GM19193 (cell line): ENCODE results near the gene TMSB15B.
"Not testable (repeated sequence)": the region's sequence is repeated elsewhere in the genome, so short reads cannot be mapped to it uniquely, and the experiment has no call there.

Experiments
- POLR2A ChIP-seq: IDR thresholded peaks from 4 replicates; pipeline ENCODE4 v1.6.1; 2011; ENCODE audit not compliant: insufficient read depth, insufficient read length; ENCODE audit errors: extremely low read depth

TMSB15B gene

DNA sequence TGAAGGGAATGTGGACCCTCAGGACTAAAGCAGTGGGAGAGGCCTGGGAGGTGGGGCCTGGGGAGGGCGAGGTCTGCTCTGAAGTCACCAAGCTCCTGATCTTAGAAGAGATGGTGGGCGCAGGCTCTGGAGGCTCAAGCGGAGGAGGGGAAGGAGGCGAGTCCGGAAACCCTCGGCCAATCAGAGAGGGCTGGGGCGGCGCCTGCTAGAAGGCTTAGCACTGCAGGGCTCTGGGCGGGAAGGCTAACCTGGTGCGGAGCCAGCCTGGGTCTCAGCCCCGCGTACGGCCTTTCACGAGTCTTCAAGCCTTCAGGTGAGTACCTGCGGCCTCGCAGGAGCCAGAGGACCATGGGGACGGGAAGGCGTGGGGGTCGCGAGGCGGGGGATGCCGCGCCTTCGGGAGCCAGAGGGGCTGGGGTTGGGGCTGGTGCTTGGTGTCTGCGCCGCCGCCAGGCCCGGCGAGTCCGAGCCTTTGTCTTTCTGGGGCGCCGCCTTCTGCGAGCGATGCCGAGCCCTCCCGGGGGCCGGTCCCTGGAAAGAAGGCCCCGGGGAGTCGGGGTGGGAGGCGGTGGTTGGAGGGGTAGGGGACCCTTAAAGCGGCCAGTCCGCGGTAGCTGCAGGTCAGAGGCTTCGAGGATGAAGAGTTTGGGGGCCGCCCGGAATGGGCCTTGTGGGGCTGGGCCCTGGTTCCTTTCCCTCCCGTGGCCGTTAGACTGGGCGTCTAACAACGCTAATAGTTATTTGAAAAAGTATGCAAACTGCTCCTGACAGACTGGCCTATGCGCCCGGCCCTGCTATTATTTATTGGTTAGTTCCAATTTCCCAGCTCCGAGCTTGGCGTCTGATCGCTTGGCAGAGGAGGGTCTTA lies at the start of gene TMSB15B:
TMSB15B (plus strand) TSS at position 217 of the 868 bp plus-strand sequence.
- TF ChIP-seq POLR2A = not testable (repeated sequence)

DNA sequence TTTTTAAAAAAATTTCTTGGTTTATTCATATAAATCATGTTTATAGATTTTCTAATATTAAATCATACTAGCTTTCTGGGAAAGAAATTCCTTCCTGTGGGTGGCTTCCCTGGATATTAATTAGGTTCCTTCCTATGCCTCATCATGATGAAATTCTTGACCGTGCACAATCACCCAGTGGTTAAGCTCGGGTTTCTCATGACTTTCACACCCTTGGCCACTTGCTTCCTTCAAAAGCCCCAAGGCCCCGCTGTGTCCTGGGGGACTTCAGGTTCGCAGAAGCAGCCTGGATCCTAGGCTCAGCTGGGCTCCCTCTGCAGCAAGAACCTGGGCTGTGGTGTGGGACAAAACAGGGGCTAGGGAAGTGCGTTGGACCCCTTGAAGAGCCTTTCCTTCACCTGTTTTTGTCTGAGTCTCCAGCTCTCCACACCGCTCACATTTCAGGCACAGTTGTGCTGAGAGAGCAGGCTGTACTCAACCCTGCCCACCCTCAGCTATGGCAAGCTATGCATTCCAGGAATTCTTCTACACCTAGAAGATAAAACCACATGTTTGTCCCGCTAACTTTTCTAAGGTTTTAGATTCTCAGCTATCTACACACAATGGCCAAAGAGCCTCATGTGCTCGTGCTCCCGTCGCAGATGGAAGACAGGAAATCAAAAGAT lies 48.9 kb upstream of the TMSB15B start:
- no peak for TF ChIP-seq POLR2A

DNA sequence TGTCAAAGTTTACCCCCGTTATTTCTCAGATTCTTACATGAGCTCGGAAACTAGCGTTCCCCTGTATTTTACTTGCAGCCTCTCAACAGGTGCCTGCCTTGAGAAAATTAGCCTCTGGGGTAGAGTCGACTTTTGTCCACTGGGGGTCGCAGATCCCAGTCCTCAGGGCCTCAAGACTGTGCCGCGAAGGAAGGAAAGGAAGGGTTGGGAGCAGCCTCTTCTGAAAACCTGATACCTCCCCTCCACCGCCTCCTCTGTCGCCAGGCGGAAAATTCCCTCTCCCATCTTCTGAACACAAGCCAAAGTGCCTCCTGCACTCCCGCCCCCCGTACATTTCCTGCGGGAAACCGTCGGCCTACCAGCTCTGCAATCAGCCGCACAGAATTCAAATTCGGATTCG lies 44.4 kb upstream of the TMSB15B start:
- TF ChIP-seq POLR2A = no peak

DNA sequence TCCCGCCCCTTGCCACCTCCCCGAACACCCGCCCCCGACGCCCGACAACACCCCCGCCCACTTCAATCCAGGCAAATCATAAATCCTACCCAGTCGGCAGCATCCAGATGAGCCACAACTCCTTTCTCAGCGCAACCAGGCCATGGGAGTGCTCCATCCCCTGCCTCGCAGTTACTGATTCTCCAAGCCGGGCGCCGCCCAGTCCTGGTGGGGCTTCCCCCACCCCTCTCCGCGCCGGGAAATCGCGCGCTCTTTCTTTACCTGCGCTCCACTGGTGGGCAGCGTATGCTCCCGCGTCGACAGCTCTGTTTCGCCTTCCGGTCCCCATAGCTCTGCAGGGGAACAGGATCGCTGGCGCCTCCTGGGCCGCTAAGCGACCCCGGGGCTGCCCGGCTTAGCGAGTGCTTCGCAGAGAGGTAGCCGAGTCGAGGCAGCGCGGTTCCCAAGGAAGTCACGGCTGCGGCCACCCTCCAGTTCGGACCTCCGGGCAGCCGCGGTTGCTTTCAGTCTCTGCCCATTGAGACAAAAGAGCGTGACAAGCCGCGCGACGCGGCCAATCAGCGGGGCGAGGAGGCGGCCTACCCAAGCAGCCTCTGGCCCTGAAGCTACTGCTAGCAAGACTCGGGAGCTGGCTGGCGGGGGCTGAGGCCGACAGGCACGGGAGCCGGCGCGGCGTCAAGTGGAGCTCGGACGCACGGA lies 43.7 kb upstream of the TMSB15B start:
- peak; percentile 53 for TF ChIP-seq POLR2A

- no peak for TF ChIP-seq POLR2A
Measured at GRCh38 chrX:103919270-103919637, 43.2 kb upstream of the TMSB15B start.

DNA sequence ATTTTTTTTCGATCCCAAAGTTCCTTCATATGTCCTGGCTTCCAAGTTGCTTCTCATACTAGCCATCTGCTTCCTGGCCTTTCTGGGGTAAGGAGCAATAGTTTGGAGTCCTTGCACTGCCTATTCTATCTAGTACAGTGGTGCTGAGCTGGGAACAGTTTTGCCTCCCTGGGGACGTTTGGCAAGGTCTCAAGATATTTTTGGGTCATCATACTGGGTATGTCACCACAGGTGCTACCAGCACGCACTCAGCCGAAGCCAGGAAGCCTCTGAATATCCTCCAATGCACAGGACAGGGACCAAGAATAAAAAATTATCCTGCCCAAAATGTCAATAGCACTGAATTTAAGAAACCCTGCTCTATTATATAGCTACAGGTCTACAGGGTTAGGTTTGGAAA lies 35.4 kb upstream of the TMSB15B start:
- TF ChIP-seq POLR2A = no peak

DNA sequence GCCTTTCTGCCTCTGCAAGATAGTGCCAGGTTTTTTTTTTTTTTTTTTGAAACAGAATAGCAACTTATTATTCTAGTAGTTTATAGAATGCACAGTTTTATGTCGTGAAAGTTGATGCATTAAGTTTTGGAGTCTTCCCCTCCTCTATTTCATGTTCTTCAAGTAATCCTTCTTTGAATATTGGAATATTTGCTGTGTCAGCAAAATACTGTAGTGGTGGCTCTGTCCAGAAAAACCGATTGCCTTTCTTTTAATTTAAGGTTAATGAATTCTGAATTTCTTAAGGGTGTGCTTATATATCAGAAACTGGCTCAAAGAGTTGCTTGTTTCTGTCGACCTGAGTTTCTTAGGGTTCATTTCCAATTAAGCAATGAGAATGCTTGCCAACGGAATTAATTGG lies 34.8 kb upstream of the TMSB15B start:
- TF ChIP-seq POLR2A = no peak

- no peak for TF ChIP-seq POLR2A
Measured at GRCh38 chrX:103932133-103932532, 30.3 kb upstream of the TMSB15B start.

GRCh38 chrX:103941201-103941975 lies 21.0 kb upstream of the TMSB15B start:
- TF ChIP-seq POLR2A = no peak

DNA sequence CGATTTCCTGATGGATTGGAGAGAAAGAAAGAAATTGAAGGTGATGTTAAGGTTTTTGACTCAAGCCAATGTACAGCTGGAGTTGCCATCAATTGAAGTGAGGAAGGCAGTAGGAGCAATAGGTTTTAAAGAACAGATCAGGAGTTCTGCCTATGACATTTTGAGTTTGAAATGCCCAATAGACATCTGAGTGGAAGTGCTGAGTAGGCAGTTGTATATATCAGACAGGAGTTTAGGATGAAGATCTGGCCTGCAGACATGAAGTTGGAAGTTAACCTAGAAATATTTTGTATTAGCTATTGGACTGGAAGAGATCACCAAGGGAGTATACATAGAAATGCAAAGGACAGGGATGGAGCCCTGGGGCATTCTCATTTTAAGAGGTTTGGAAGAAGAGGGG lies 12.9 kb upstream of the TMSB15B start:
- no peak for TF ChIP-seq POLR2A

DNA sequence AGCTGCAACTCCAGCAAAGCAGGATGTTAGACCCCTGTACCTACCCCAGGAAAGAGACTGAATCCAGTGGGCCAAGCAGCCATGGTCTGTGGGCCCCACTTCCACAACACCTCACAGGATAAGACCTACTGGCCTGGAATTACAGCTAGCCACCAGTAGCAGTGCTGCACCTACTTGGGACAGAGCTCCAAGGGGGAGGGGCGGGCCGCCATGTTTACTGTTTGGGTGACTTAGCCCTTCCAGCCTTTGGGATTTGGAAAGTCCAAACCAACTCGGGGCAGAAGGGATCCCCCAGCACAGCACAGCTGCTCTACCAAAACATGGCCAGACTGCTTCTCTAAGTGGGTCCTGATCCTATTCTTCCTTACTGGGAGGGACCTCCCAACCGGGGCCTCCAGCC lies 9.1 kb upstream of the TMSB15B start:
- no peak for TF ChIP-seq POLR2A

- no peak for TF ChIP-seq POLR2A
Measured at GRCh38 chrX:103954259-103954658, 8.2 kb upstream of the TMSB15B start.

- TF ChIP-seq POLR2A = no peak
Measured at GRCh38 chrX:103999234-103999633, 36.8 kb downstream of the TMSB15B start.

- no peak for TF ChIP-seq POLR2A
Measured at GRCh38 chrX:104008831-104009230, 46.4 kb downstream of the TMSB15B start.

DNA sequence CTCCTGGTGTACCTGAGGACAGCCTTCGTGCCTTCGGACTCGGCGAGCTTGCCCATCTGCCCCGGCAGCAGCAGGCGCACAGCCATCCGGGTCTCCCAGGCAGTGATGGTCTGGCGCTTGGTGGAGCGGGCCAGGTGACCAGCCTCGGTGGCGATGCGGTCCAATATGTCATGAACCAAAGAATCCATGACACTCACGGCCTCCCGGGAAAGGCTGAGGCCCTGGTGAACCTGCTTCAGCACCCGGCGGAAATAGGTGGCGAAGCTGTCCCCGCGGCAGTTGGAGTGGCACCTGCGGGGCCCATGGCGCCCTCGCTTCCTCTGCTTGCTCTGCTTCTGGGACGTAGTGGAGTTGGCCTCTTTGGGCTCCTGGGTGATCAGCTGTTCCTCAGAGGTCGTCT lies 50.7 kb downstream of the TMSB15B start:
- no peak for TF ChIP-seq POLR2A
